AG09319 (cell line): ENCODE measurements around the gene SOCS6.

Experiments used
- DNase-seq: peaks from one replicate; pipeline ENCODE4 v3.0.0-alpha.2; 2010; ENCODE audit warnings: low read depth; ENCODE audit errors: extremely low read depth
- TF ChIP-seq, protein P1 (sequence below): IDR thresholded peaks from 2 replicates; pipeline ENCODE4 v1.5.1; 2011; ENCODE audit warnings: low read depth, mild to moderate bottlenecking, inconsistent platforms, low read length, moderate library complexity

Gene SOCS6

DNA sequence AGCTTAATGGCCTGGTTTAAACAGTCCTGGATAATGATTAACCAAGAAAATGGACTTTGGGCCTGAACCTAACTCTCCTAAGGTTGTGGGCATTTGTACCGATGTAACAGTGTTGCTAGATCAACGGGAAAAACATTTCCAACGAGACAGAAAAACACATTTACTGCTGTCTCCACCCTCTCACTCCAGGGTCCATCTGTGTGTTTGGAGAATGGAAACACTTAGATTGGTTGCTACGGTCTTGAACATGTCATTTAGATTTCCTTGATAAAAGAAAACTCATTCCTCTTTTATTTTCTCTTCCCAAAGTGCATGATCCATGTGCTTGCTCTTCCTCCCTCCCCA is 88.0 kb downstream of the SOCS6 start:
- DNase-seq: no peak
- TF ChIP-seq, protein P1, sequence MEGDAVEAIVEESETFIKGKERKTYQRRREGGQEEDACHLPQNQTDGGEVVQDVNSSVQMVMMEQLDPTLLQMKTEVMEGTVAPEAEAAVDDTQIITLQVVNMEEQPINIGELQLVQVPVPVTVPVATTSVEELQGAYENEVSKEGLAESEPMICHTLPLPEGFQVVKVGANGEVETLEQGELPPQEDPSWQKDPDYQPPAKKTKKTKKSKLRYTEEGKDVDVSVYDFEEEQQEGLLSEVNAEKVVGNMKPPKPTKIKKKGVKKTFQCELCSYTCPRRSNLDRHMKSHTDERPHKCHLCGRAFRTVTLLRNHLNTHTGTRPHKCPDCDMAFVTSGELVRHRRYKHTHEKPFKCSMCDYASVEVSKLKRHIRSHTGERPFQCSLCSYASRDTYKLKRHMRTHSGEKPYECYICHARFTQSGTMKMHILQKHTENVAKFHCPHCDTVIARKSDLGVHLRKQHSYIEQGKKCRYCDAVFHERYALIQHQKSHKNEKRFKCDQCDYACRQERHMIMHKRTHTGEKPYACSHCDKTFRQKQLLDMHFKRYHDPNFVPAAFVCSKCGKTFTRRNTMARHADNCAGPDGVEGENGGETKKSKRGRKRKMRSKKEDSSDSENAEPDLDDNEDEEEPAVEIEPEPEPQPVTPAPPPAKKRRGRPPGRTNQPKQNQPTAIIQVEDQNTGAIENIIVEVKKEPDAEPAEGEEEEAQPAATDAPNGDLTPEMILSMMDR: no peak

DNA sequence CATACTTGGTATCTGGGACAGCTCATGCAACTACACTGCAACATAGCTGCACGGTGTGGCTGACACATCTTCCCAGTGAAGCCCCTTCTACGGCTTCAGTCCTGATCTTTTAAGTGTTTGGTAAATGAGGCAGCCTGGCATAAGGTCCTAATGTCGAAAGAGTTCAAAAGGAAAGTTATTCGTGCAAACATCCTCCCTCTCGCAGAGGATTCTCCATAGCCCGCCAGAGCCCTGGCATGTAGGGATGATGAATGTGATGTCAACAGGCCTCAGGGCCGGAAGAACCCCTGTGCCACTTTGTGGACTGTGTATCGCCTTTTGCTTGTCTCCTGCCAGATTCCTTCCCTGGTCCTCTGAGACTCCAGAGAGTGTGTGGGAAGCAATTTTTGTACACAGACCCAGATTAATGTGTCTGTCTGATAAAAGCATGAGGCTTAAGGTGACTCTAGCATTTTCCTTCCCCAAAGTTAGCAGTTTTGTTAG is 88.5 kb downstream of the SOCS6 start:
- TF ChIP-seq, protein P1: no peak
- DNase-seq: no peak

DNA sequence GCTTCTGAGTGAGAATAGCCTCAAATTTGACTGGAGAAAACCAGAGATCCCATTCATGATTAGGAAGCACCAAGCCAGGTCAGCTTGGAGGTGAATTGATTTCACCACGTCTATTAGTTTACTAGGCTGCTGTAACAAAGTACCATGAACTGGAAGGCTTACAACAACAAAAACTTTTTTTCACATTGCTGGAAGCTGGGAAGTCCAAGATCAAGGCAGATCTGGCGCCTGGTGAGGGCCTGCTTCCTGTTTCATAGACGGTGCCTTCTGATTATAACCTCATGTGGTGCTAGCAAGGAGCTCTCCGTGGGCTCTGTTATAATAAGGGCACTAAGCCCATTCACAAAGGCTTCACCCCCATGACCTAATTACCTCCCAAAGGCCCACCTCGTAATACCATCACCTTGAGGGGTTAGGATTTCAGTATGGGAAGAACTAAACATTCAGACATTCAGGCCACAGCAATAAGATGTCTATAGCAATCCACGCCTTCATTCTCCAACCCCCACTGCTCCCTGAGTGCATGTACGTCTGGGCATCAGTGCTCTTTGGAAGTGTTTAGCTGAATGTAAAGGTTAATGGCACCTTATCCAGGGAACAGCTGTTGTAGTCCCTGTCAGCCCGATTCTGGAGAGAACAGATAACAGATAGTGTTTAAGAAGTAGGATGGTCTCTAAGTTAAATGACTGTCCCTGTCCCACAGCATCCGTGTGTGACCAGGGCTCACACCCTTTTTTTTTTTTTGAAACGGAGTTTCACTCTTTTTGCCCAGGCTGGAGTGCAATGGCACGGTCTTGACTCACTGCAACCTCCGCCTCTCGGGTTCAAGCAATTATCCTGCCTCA is 89.2 kb downstream of the SOCS6 start:
- no peak for DNase-seq
- TF ChIP-seq, protein P1: no peak
